Activated naive CD4-positive, alpha-beta T cell treated with anti-CD3 and anti-CD28 coated beads, Interleukin-2, amount 50 U/mL, for 24 hours (primary cell): Measurements from ENCODE around the gene B4GALNT2.
"Not testable (repeated sequence)": the region's sequence is repeated elsewhere in the genome, so short reads cannot be mapped to it uniquely, and the experiment has no call there.

Experiments used
- H3K27ac Mint-ChIP-seq: one replicate; pipeline ENCODE4 v1.8.0; 2021; ENCODE audit warnings: mild to moderate bottlenecking, mixed read lengths
- H3K27me3 Mint-ChIP-seq: one replicate; pipeline ENCODE4 v1.8.0; 2021; ENCODE audit warnings: mixed read lengths
- H3K36me3 Mint-ChIP-seq: one replicate; pipeline ENCODE4 v1.8.0; 2021; ENCODE audit warnings: mixed read lengths
- H3K4me1 Mint-ChIP-seq: one replicate; pipeline ENCODE4 v1.8.0; 2021; ENCODE audit warnings: mixed read lengths
- H3K4me3 Mint-ChIP-seq: one replicate; pipeline ENCODE4 v1.8.0; 2021; ENCODE audit warnings: mild to moderate bottlenecking, mixed read lengths
- H3K9me3 Mint-ChIP-seq: one replicate; pipeline ENCODE4 v1.8.0; 2021; ENCODE audit warnings: mixed read lengths

B4GALNT2 gene, protein sequence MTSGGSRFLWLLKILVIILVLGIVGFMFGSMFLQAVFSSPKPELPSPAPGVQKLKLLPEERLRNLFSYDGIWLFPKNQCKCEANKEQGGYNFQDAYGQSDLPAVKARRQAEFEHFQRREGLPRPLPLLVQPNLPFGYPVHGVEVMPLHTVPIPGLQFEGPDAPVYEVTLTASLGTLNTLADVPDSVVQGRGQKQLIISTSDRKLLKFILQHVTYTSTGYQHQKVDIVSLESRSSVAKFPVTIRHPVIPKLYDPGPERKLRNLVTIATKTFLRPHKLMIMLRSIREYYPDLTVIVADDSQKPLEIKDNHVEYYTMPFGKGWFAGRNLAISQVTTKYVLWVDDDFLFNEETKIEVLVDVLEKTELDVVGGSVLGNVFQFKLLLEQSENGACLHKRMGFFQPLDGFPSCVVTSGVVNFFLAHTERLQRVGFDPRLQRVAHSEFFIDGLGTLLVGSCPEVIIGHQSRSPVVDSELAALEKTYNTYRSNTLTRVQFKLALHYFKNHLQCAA

DNA sequence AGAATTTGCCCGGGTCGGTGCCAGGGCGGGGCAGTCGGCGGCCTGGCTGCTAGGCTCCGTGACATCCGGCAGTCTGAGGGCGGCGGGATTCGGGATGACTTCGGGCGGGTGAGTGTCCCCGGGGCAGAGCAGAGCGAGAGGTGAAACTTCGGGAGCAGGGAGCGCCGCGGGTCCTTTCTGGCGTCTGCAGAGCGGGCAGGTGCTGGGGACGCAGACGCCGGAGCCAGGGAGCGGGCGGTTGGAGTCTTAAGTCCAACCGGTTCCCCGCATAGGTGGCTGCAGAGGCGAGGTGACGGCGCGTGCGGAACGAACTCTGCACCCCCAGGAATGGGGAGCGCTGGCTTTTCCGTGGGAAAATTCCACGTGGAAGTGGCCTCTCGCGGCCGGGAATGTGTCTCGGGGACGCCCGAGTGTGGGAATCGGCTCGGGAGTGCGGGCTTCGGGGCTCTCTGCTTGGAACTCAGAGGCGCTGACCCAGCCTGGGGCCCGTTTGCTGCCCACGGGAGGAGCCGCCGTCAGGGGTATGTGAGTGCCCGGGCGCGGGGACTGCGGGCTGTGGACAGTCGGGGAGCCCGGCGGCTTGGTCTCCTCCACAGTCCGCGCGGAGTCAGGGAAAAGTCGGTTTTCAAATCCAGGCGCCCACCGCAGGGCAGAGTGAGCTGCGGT lies at the start of gene B4GALNT2:
Gene B4GALNT2 (plus strand): TSS at position 71 of the 666 bp plus-strand sequence. CDS start 24 bp downstream, at position 95.
- H3K4me1 Mint-ChIP-seq = peaks cover 8% of the 10 kb centered on the region
- H3K9me3 Mint-ChIP-seq = no peaks in the 10 kb centered on the region
- H3K4me3 Mint-ChIP-seq = peak within 1 kb of the TSS; percentile 74
- H3K27me3 Mint-ChIP-seq = peaks cover 27% of the 10 kb centered on the region
- H3K36me3 Mint-ChIP-seq = no peaks in the 10 kb centered on the region
- no peak within 1 kb of the TSS for H3K27ac Mint-ChIP-seq

DNA sequence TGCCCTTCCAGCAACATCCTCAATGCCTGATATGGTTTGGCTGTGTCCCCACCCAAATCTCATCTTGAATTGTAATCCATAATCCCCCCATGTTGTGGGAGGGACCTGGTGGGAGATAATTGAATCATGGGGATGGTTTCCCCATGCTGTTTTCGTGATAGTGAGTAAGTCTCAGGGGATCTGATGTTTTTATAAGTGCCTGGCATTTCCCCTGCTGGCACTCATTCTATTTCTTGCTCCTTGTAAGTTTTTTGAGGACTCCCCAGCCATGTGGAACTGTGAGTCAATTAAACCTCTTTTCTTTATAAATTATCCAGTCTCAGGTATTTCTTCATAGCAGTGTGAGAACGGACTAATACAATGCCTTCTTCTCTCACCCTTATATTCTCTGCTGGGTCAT lies 47.5 kb upstream of the B4GALNT2 start:
- H3K4me1 Mint-ChIP-seq, H3K9me3 Mint-ChIP-seq, H3K27ac Mint-ChIP-seq, H3K4me3 Mint-ChIP-seq, H3K36me3 Mint-ChIP-seq: not testable (repeated sequence)
- H3K27me3 Mint-ChIP-seq = peaks cover 11% of the 10 kb centered on the region

DNA sequence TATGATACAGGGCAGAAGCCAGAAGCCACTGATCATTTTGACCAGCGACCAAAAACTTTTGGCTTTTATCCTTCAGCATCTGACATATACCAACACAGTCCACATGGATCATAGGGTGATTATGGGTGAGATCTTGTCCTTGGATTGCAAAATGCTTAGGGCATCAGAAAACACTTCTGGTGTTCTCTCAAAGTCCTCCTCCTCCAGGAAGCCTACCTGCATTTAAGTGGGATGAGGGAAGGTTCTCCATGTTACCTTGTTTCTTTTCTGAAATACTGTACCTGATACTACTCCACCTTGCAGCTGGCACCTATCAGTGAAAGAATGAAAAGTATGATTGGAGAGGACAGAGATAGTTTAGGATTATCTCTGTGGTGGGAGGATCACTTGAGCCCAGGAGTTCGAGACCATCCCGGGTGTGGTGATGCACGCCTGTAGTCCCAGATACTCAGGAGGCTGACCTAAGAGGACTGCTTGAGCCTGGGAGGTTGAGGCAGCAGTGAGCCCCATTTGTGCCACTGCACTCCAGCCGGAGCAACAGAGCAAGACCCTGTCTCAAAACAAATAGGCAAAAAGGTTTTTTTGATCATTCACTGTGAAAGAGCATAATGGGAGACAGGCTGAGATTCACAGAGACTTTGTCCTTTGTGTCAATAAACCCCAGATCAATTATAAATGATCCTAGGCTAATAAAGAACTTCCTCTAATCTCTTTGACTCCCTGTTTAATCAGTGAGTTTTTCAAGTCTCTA lies 46.8 kb upstream of the B4GALNT2 start:
- Mint-ChIP-seq H3K4me1 (no peaks in the 10 kb centered on the region), H3K4me3 (no peak overlapping the region), H3K27me3 (peaks cover 11% of the 10 kb centered on the region), H3K27ac (no peak overlapping the region), H3K36me3 (no peaks in the 10 kb centered on the region), H3K9me3 (no peaks in the 10 kb centered on the region)

DNA sequence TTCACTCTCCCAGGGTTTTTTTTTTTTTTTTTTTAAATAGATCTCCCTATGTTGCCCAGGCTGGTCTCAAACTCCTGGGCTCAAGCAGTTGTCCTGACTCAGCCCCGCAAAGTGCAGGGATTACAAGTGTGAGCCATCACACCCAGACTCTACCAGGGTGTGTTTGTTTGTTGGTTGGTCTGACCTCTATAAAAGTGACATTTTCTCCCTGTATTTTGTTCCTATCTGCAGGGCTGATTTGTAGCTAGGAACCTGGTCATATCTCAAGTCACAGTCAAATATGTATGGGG lies 46.3 kb upstream of the B4GALNT2 start:
- Mint-ChIP-seq H3K36me3 (no peaks in the 10 kb centered on the region), H3K9me3 (no peaks in the 10 kb centered on the region)

DNA sequence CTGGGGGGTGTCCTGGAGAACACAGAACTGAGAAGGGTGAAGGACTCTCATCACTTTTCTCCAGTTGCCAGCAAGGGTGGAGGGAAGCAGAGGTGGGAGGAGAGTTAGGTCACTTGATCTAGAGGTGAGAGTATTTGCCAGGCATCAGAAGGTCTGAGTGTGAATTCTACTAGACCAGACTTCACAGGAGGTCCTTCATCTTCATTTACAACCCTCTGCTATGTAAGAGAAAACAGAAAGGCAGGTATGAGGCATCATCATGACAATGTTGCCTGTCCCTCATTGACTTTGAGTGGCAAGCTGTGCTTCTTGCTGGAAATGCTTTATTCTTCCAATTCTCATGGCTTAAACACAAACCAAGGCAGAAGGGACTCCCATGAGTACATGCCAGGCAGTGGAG lies 45.9 kb upstream of the B4GALNT2 start:
- peaks cover 11% of the 10 kb centered on the region for H3K27me3 Mint-ChIP-seq
- H3K4me1 Mint-ChIP-seq = no peaks in the 10 kb centered on the region
- H3K4me3 Mint-ChIP-seq = no peak overlapping the region
- H3K9me3 Mint-ChIP-seq = no peaks in the 10 kb centered on the region
- H3K36me3 Mint-ChIP-seq = no peaks in the 10 kb centered on the region
- no peak overlapping the region for H3K27ac Mint-ChIP-seq

More for the DNA sequence above, 46.3 kb upstream of the B4GALNT2 start:
- H3K27me3 Mint-ChIP-seq = peaks cover 11% of the 10 kb centered on the region
- H3K27ac Mint-ChIP-seq = no peak overlapping the region
- H3K4me3 Mint-ChIP-seq = no peak overlapping the region
- no peaks in the 10 kb centered on the region for H3K4me1 Mint-ChIP-seq

DNA sequence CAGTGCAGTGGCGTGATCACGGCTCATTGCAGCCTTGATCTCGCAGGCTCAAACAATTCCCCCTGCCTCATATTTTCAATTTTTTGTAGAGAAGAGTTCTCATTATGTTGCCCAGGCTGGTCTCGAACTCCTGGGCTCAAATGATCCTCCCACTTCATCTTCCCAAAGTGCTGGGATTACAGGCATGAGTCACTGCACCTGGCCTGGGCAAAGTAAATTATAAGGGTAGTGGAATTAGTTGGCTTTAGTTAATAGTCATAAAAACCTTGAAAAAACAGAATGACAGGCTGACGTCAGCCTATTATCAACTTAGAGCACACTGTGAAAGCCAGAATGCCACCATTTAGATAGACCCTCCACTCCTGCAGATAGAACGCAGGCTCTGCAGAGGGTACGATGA lies 43.5 kb upstream of the B4GALNT2 start:
- Mint-ChIP-seq H3K9me3 (no peaks in the 10 kb centered on the region), H3K27ac (no peak overlapping the region), H3K36me3 (no peaks in the 10 kb centered on the region), H3K27me3 (peaks cover 11% of the 10 kb centered on the region), H3K4me3 (no peak overlapping the region), H3K4me1 (no peaks in the 10 kb centered on the region)

DNA sequence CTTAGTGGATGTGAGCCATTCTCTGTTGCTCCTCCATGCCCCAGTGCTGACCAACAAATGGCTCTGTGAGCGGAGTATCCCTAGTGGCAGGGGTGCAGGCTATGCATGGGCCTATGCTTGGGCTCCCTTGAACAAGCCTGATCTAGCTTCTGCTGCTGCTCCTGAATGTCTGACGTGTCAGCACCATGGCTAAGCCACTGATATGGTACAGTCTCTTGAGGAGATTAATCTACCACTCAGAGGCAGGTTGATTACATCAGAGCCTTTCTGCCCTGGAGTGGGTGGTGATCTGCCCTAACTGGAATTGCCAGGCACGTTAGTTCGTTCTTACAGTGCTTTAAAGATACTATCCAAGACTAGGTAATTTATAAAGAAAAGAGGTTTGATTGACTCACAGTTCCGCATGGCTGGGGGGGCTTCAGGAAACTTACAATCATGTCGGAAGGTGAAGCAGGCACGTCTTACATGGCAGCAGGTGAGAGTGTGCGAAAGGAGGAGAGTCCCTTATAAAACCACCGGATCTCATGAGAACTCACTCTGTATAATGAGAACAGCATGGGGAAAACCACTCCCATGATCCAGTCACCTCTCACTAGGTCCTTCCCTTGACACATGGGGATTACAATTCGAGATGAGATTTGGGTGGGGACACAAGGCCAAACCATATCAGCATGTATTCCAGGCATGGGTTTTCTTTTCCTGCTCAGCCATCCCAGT lies 41.5 kb upstream of the B4GALNT2 start:
- Mint-ChIP-seq H3K36me3 (no peaks in the 10 kb centered on the region), H3K27me3 (peaks cover 9% of the 10 kb centered on the region), H3K9me3 (no peaks in the 10 kb centered on the region), H3K4me1 (no peaks in the 10 kb centered on the region), H3K27ac (no peak overlapping the region), H3K4me3 (no peak overlapping the region)

DNA sequence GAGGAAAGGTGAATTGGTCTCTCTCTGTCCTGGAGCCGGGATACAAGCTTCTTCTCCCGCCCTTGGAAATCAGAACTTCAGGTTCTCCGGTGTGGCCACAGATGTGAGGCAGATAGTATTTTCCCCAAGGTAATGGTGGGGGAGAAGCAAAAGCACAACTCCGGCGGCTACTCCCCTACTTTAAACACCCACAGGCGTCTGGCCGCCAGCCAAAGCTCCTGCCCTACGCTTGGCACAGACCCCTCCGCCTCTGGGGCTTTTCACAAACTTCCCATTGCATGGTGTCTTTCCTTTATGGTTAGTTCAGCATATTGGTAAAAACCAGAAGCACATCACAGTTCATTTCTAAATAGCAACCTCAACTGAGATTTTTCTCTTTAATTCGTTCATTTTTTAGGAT lies 39.4 kb upstream of the B4GALNT2 start:
- H3K36me3 Mint-ChIP-seq = no peaks in the 10 kb centered on the region
- no peak overlapping the region for H3K27ac Mint-ChIP-seq
- no peaks in the 10 kb centered on the region for H3K9me3 Mint-ChIP-seq
- H3K27me3 Mint-ChIP-seq = peaks cover 4% of the 10 kb centered on the region
- no peaks in the 10 kb centered on the region for H3K4me1 Mint-ChIP-seq
- H3K4me3 Mint-ChIP-seq = no peak overlapping the region

DNA sequence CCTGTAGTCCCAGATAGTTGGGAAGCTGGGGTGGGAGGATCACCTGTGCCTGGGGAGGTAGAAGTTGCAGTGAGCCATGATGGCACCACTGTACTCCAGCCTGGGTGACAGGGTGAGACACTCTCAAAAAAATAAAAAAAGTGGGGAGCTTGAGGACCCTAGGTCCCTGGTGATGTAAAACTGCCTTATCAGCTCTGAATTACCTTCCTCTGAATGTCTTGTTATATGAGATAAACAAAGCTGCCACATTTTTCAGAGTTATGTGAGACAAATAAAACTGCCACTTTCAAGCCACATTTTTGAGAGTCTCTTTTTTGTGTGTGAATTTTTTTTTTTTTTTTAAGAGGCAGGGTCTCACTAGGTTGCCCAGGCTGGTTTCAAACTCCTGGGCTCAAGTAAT lies 32.0 kb upstream of the B4GALNT2 start:
- no peaks in the 10 kb centered on the region for H3K36me3 Mint-ChIP-seq
- no peak overlapping the region for H3K4me3 Mint-ChIP-seq

DNA sequence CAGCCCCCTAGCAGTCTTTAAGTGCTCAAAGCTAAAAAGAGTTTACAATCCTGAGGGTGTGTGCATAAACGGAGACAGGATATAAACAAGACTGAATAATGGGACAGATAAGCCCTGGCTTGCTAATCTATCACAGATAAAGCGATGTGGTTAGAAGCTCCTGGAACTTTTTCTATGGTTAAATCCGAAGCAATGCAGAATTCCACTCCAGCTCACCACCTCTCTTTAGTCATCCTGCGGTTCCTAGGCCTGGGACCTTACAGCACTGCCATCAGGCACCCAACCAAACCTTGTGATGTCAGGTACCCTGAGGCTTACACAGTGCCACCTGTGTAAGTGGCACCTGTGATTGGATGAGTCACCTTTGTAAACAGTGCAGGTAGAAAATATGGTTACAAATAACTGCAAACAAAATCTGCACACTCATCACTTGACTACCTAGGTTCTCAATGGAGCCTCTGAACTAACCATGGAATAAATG lies 31.5 kb upstream of the B4GALNT2 start:
- Mint-ChIP-seq H3K36me3 (no peaks in the 10 kb centered on the region), H3K4me3 (no peak overlapping the region), H3K9me3 (no peaks in the 10 kb centered on the region), H3K27ac (no peak overlapping the region), H3K4me1 (no peaks in the 10 kb centered on the region), H3K27me3 (no peaks in the 10 kb centered on the region)

More for the DNA sequence above, 32.0 kb upstream of the B4GALNT2 start:
- Mint-ChIP-seq H3K4me1 (no peaks in the 10 kb centered on the region), H3K9me3 (no peaks in the 10 kb centered on the region), H3K27me3 (no peaks in the 10 kb centered on the region), H3K27ac (no peak overlapping the region)

DNA sequence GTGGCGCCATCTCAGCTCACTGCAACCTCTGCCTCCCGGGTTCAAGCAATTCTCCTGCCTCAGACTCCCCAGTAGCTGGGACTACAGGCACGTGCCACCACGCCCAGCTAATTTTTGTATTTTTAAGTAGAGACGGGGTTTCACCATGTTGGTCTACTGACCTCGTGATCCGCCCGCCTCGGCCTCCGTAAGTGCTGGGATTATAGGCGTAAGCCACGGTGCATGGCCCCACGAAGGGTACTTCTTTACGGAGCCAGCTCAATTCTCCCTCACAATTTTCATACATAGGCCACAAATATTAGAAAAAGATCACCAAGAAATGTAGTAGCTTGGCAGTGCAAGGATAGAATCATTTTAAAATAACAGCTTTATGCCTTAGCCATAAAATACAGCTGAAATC lies 29.2 kb upstream of the B4GALNT2 start:
- H3K4me3 Mint-ChIP-seq, H3K9me3 Mint-ChIP-seq, H3K27ac Mint-ChIP-seq, H3K27me3 Mint-ChIP-seq, H3K4me1 Mint-ChIP-seq, H3K36me3 Mint-ChIP-seq: not testable (repeated sequence)

DNA sequence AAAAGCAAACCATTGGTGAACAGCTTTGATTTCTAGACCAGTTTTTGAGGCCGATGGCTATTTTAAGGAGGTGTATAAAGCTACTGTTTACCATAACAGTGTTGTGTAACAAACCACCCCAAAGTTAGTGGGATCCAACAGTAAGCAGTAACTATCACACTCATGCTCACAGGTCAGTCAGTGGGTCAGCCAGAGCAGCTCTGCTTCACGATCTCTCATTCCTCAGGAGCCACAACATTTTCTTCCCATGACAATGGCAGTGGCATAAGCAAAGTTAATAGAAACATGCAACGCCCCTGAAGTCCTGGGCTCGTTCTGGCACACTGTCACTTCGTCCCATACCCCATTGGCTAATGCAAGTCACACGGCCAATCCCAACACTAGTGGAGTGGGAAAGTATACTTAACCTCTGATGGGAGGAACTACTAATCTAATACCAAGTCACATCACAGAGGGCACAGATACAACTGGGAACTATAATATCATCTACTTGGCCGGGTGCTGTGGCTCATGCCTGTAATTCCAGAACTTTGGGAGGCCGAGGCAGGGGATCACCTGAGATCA lies 28.0 kb upstream of the B4GALNT2 start:
- no peak overlapping the region for H3K27ac Mint-ChIP-seq
- H3K36me3 Mint-ChIP-seq = no peaks in the 10 kb centered on the region
- H3K4me1 Mint-ChIP-seq = no peaks in the 10 kb centered on the region
- no peak overlapping the region for H3K4me3 Mint-ChIP-seq
- no peaks in the 10 kb centered on the region for H3K27me3 Mint-ChIP-seq
- H3K9me3 Mint-ChIP-seq = no peaks in the 10 kb centered on the region

DNA sequence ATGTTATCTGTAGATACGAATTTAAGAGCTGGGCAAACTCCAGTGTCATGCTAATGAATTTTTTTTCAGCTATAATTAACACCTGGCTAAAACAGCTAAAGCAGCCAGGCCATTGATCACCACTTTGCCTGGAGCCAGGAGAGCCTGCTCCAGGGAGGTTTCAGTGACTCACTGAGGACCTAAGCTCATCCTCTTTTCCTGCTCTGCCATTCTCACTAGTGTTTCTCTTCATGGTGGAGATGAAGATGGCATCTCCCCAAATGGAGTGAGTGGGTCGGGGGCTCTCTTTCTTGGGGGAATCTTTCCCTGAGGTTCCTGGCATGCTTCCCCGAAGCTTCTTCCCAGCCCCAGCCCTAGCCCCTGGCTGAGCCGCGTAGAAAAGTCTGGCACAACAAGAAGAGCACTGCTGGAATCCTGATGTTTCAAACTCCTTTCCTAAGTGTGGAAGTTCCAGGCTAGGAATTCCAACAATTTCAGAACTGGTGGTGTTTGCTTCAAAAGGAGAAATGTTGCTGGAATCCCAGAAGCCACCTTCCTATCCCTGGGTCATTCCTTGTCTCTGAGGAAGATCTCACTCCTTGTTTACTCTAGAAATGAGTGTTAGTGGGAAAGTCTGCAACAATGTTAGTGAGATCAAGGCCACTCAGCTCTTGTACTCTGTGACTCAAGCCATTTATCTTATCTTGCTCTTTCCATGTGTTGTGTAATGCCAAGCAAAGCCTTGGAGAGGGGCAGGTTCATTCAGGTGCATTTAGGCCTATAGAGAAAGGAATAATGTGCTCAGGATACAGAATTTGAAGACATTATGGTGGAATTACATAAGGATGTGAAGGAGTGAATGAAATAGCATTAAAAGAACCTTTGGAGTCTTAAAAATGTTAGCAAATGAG lies 26.0 kb upstream of the B4GALNT2 start:
- Mint-ChIP-seq H3K4me3 (no peak overlapping the region), H3K9me3 (no peaks in the 10 kb centered on the region), H3K27ac (no peak overlapping the region), H3K36me3 (no peaks in the 10 kb centered on the region), H3K4me1 (no peaks in the 10 kb centered on the region), H3K27me3 (no peaks in the 10 kb centered on the region)

DNA sequence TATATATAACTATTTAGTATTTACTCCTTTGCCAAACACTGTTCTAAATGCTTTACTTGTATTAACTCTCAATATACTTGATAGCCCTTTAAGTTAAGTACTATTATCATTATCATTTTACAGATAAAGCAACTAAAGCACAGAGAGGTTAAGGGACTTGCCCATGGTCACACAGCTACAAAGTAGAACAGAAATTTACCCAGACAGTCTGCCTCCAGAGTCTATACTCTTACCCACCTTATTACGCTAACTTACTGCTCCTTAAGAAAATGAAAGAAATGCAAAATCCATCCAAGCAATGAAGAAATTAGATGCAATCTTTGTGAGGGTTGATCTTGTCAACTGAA lies 25.4 kb upstream of the B4GALNT2 start:
- Mint-ChIP-seq H3K9me3 (no peaks in the 10 kb centered on the region), H3K4me1 (no peaks in the 10 kb centered on the region), H3K4me3 (no peak overlapping the region), H3K27ac (no peak overlapping the region), H3K36me3 (no peaks in the 10 kb centered on the region), H3K27me3 (no peaks in the 10 kb centered on the region)
